LoVo (cell line): ENCODE results near the gene PEAK1.

Experiments used
- DNase-seq: peaks from one replicate; pipeline ENCODE4 v3.0.0-alpha.2; 2016; ENCODE audit warnings: low spot score

The PEAK1 gene

GRCh38 chr15:77123854-77124253 lies 296.1 kb downstream of the PEAK1 start:
- no peak for DNase-seq

GRCh38 chr15:77122576-77122975 lies 297.3 kb downstream of the PEAK1 start:
- DNase-seq, result no peak

- DNase-seq, result no peak
These were observed 298.3 kb downstream of the PEAK1 start for GRCh38 chr15:77121599-77121998.

- no peak for DNase-seq
These were observed 299.3 kb downstream of the PEAK1 start for GRCh38 chr15:77120576-77120975.

- no peak for DNase-seq
These were observed 300.5 kb downstream of the PEAK1 start for GRCh38 chr15:77119446-77119845.

GRCh38 chr15:77118882-77119321 lies 301.0 kb downstream of the PEAK1 start:
- DNase-seq, result peak; percentile 75

GRCh38 chr15:77115179-77115578 lies 304.7 kb downstream of the PEAK1 start:
- DNase-seq, result no peak

- DNase-seq, result no peak
These were observed 306.9 kb downstream of the PEAK1 start for GRCh38 chr15:77112838-77113504.

GRCh38 chr15:77111789-77112188 lies 308.1 kb downstream of the PEAK1 start:
- DNase-seq, result no peak

- DNase-seq, result peak; percentile 50
These were observed 312.2 kb downstream of the PEAK1 start for GRCh38 chr15:77107531-77108355.

- DNase-seq, result no peak
These were observed 312.8 kb downstream of the PEAK1 start for GRCh38 chr15:77107068-77107467.

- DNase-seq, result no peak
These were observed 315.7 kb downstream of the PEAK1 start for GRCh38 chr15:77104155-77104554.

- no peak for DNase-seq
These were observed 320.0 kb downstream of the PEAK1 start for GRCh38 chr15:77099741-77100463.

GRCh38 chr15:77098572-77098971 lies 321.3 kb downstream of the PEAK1 start:
- DNase-seq, result no peak

- DNase-seq, result no peak
These were observed 322.0 kb downstream of the PEAK1 start for GRCh38 chr15:77097921-77098320.

- DNase-seq, result no peak
These were observed 322.6 kb downstream of the PEAK1 start for GRCh38 chr15:77097248-77097721.

- DNase-seq, result no peak
These were observed 323.4 kb downstream of the PEAK1 start for GRCh38 chr15:77096541-77096940.

- DNase-seq, result no peak
These were observed 323.8 kb downstream of the PEAK1 start for GRCh38 chr15:77096138-77096537.

GRCh38 chr15:77094397-77095030 lies 325.4 kb downstream of the PEAK1 start:
- DNase-seq, result no peak

GRCh38 chr15:77093436-77093835 lies 326.5 kb downstream of the PEAK1 start:
- DNase-seq, result no peak

GRCh38 chr15:77091097-77091496 lies 328.8 kb downstream of the PEAK1 start:
- no peak for DNase-seq

GRCh38 chr15:77087213-77087612 lies 332.7 kb downstream of the PEAK1 start:
- DNase-seq, result no peak
